ENCODE data around the gene DDX25. TPM values are rescaled to one million over a fixed set of nuclear protein-coding genes. Genes with fewer than 3 reads are reported as not detected.

Gene DDX25
- total and polyA plus RNA-seq, 2 of the 8 experiments (the other 6 are each of a cell fraction or from before 2014, with no cell fraction given), result 17.6 to 17.9 TPM

- Histone ChIP-seq H2AFZ (ENCODE audit: low read length) (no peak overlapping the region), H4K91ac (replicated peaks; ENCODE audit: insufficient read length, low read length) (no peak overlapping the region), H2BK20ac (ENCODE audit: low read length) (no peak overlapping the region), H3K27ac (ENCODE audit: low read depth, low read length) (no peak overlapping the region), H3K9me3 (ENCODE audit: insufficient read depth in 2 of 2, low read depth in 1 of 2, low read length in 1 of 2) (peaks cover 4 to 6% of the 10 kb centered on the region in 2 experiments; a peak in 3 of 4 replicates), H3K4me3 (ENCODE audit: extremely low read depth in 1 of 4, insufficient read depth in 2 of 4, low read depth in 3 of 4, low read length in 4 of 4) (no peak overlapping the region), H3K79me1 (ENCODE audit: low read depth, low read length) (no peaks in the 10 kb centered on the region), H3K4me2 (ENCODE audit: insufficient read depth in 1 of 2, low read depth in 2 of 2, low read length in 2 of 2) (no peak overlapping the region), H2BK15ac (ENCODE audit: low read length) (no peak overlapping the region), H3K14ac (ENCODE audit: insufficient read length) (no peak overlapping the region), H3K79me2 (ENCODE audit: control insufficient read depth in 1 of 2, insufficient read depth in 2 of 2, low read length in 2 of 2) (no peaks in the 10 kb centered on the region), H2BK5ac (ENCODE audit: low read depth, low read length) (no peak overlapping the region), H4K5ac (ENCODE audit: insufficient read length, low read depth, low read length) (no peak overlapping the region), H3K4me1 (replicated peaks in 1 of 4; ENCODE audit: control insufficient read depth in 3 of 4, insufficient read depth in 4 of 4, low read length in 3 of 4) (no peaks in the 10 kb centered on the region), H3K27me3 (replicated peaks in 1 of 4; ENCODE audit: control insufficient read depth in 3 of 4, extremely low read depth in 1 of 4, insufficient read depth in 3 of 4, low read length in 3 of 4) (peaks cover 0 to 2% (median 0%) of the 10 kb centered on the region in 4 experiments; a peak in 2 of 7 replicates), H2AK5ac (ENCODE audit: low read depth, low read length) (no peak overlapping the region), H2BK120ac (replicated peaks; ENCODE audit: low read depth, low read length) (no peak overlapping the region), H3K9ac (replicated peaks in 1 of 4; ENCODE audit: extremely low read depth in 1 of 4, low read depth in 3 of 4, low read length in 3 of 4) (no peak overlapping the region), H2BK12ac (ENCODE audit: low read depth, low read length) (no peak overlapping the region), H3K36me3 (ENCODE audit: control insufficient read depth in 2 of 4, insufficient read depth in 4 of 4, low read length in 3 of 4) (no peaks in the 10 kb centered on the region), H3K23ac (ENCODE audit: insufficient read length) (no peak overlapping the region), H4K20me1 (replicated peaks in 1 of 2; ENCODE audit: control insufficient read depth in 1 of 2, insufficient read depth in 2 of 2, low read length in 2 of 2) (no peaks in the 10 kb centered on the region), H4K8ac (ENCODE audit: extremely low read depth, insufficient read depth, low read length) (no peak overlapping the region), H3K18ac (ENCODE audit: extremely low read depth, low read length) (no peak overlapping the region), H3K56ac (replicated peaks; ENCODE audit: insufficient read length, low read depth, low read length) (no peak overlapping the region), H3K23me2 (ENCODE audit: low read depth, low read length) (no peaks in the 10 kb centered on the region), H3K4ac (replicated peaks; ENCODE audit: insufficient read length, low read depth, low read length) (no peak overlapping the region)
- FAIRE-seq (no peak), DNase-seq (ENCODE audit: low read depth in 1 of 2, low spot score in 2 of 2) (no peak)
- TF ChIP-seq EGR1 (IDR thresholded peaks at IDR 0.05; ENCODE audit: borderline replicate concordance, low read depth, low read length) (no peak), KDM4A (IDR thresholded peaks at IDR 0.05; ENCODE audit: low read depth, low read length, severe bottlenecking) (no peak), NRF1 (IDR thresholded peaks at IDR 0.05; ENCODE audit: low read depth, low read length) (no peak), JUND (IDR thresholded peaks at IDR 0.05; ENCODE audit: low read length) (no peak), RXRA (IDR thresholded peaks at IDR 0.05; ENCODE audit: insufficient read depth, low read depth, low read length) (no peak), RAD21 (IDR thresholded peaks at IDR 0.05 in 1 of 2, conservative IDR thresholded peaks at IDR 0.05 in 1 of 2; ENCODE audit: low read depth in 2 of 2, low read length in 2 of 2) (no peak), NANOG (IDR thresholded peaks at IDR 0.05; ENCODE audit: insufficient read depth, low read depth, low read length, poor library complexity, severe bottlenecking) (no peak), CBX5 (IDR thresholded peaks at IDR 0.05; ENCODE audit: low read depth, low read length) (no peak)
- ChIA-PET CTCF (ENCODE audit: partially characterized antibody) (no interaction called here), POLR2A (ENCODE audit: partially characterized antibody) (no interaction called here)
- WGBS, 2 experiments (ENCODE audit: extremely low coverage in 1 of 2, insufficient coverage in 1 of 2, insufficient read length in 1 of 2, insufficient replicate concordance in 2 of 2, low coverage in 1 of 2, low lambda C conversion rate in 2 of 2, missing lambda C conversion rate in 1 of 2), result 86% methylated on average over 1 of the region's 1 CpG; no CpG with 5 or more reads in 1 of the 2 experiments
These were observed 23.0 kb upstream of the DDX25 start for GRCh38 chr11:125881291-125881690.
